Stimulated activated naive CD4-positive, alpha-beta T cell (primary cell): Measurements from ENCODE around the gene PERCC1.

ENCODE experiments used
- DNase-seq, 6 experiments: peaks; one replicate each; lab custom pipeline; 2025; lab: John Stamatoyannopoulos, UW

Gene PERCC1

GRCh38 chr16:1430759-1431496, at the start of gene PERCC1:
TSS of gene PERCC1 (plus strand) at chr16:1431078. CDS start at chr16:1432594, 1,516 bp downstream.
- DNase-seq: no peak

- DNase-seq: no peak
Measured at GRCh38 chr16:1381612-1382406, 49.1 kb upstream of the PERCC1 start.

- no peak for DNase-seq
Measured at GRCh38 chr16:1383556-1383955, 47.3 kb upstream of the PERCC1 start.

- DNase-seq: no peak
Measured at GRCh38 chr16:1385232-1385631, 45.6 kb upstream of the PERCC1 start.

GRCh38 chr16:1387331-1387730, 43.5 kb upstream of the PERCC1 start:
- DNase-seq: no peak

- DNase-seq: no peak
Measured at GRCh38 chr16:1389762-1390161, 41.1 kb upstream of the PERCC1 start.

- no peak for DNase-seq
Measured at GRCh38 chr16:1390239-1390779, 40.6 kb upstream of the PERCC1 start.

- no peak for DNase-seq
Measured at GRCh38 chr16:1392826-1393225, 38.1 kb upstream of the PERCC1 start.

- DNase-seq: no peak
Measured at GRCh38 chr16:1393613-1394176, 37.2 kb upstream of the PERCC1 start.

GRCh38 chr16:1394367-1394951, 36.4 kb upstream of the PERCC1 start:
- DNase-seq: no peak

- DNase-seq: no peak
Measured at GRCh38 chr16:1395444-1396031, 35.3 kb upstream of the PERCC1 start.

GRCh38 chr16:1397779-1398178, 33.1 kb upstream of the PERCC1 start:
- no peak for DNase-seq

GRCh38 chr16:1398351-1398750, 32.5 kb upstream of the PERCC1 start:
- no peak for DNase-seq

- no peak for DNase-seq
Measured at GRCh38 chr16:1398826-1399581, 31.9 kb upstream of the PERCC1 start.

- DNase-seq: no peak
Measured at GRCh38 chr16:1401061-1401757, 29.7 kb upstream of the PERCC1 start.

GRCh38 chr16:1401758-1402154, 29.1 kb upstream of the PERCC1 start:
- no peak for DNase-seq

GRCh38 chr16:1403036-1403435, 27.8 kb upstream of the PERCC1 start:
- no peak for DNase-seq

- DNase-seq: no peak
Measured at GRCh38 chr16:1403733-1404132, 27.1 kb upstream of the PERCC1 start.

- DNase-seq: no peak
Measured at GRCh38 chr16:1407753-1408152, 23.1 kb upstream of the PERCC1 start.

GRCh38 chr16:1408171-1408837, 22.6 kb upstream of the PERCC1 start:
- DNase-seq: peak; percentile 84 to 98 (median 94)
